ENCODE data around the gene GRIN3B. TPM values are rescaled to one million over a fixed set of nuclear protein-coding genes. Genes with fewer than 3 reads are reported as not detected.
A peak's percentile ranks its signal among the peaks of the same experiment; 100 is the strongest.
"Not testable (repeated sequence)": the region's sequence is repeated elsewhere in the genome, so short reads cannot be mapped to it uniquely, and the experiment has no call there.

The GRIN3B gene
- polyA plus RNA-seq, 2 donors, result 0.01 to 0.04 TPM

DNA sequence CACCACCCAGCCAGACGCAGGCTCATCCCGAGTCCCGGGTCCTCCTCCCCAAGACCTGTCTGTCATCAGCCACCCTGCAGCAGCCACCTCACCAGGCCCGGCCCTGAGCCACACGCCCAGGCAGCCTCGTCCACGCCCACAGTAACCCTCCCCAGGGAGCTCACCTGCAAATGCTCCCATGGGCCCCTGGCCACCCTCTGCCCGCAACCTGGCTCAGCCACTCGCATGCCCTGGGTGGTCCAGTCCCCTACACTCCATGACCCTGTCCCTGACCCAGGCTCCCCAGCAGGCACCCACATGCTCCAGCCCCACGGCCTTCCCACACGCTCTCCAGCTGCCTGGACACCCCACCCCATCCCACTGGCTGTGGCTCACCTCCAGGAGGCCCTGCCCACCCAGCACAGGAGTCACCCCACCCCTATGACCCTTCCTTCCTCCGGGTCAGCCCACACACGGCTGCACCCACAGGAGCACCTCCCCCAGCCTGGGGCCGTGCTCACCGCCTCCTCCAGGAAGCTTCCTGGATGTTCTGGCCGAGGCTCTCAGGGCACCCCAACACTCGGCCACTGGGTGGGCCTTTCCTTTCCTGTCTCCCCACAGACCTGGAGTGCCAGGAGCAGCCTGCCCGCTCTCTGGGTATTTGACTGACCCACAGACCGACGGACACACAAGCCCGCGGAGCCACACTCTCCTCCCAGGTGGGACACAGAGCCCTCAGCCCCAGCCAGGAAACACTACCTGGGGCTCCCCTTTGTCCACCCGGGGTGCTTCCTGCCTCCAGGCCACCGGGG, 17.1 kb downstream of the GRIN3B start:
- H3K27ac ChIP-seq (ENCODE audit: low read depth in 2 of 2, low read length in 1 of 2), result peak overlapping the region; percentile 84 to 98
- H3K9me3 ChIP-seq (ENCODE audit: control insufficient read depth in 2 of 2, insufficient read depth in 1 of 2, low read depth in 1 of 2, low read length in 1 of 2), result peaks cover 0 to 3% of the 10 kb centered on the region in 2 donors
- no peaks in the 10 kb centered on the region for H3K27me3 ChIP-seq (ENCODE audit: control insufficient read depth in 1 of 2, insufficient read depth in 2 of 2, low read length in 2 of 2)
- H3K4me3 ChIP-seq (ENCODE audit: low read depth in 1 of 2, low read length in 2 of 2), result peak overlapping the region; percentile 9 to 23
- H3K4me1 ChIP-seq (ENCODE audit: control insufficient read depth in 2 of 2, insufficient read depth in 2 of 2, low read length in 1 of 2), result peaks cover 38 to 43% of the 10 kb centered on the region in 2 donors
- H3K36me3 ChIP-seq (ENCODE audit: control insufficient read depth in 2 of 2, insufficient read depth in 2 of 2, low read length in 1 of 2), result peaks cover 0 to 29% of the 10 kb centered on the region in 2 donors
- WGBS, 2 donors, result 43 to 47% methylated on average over 24 of the region's 24 CpGs

DNA sequence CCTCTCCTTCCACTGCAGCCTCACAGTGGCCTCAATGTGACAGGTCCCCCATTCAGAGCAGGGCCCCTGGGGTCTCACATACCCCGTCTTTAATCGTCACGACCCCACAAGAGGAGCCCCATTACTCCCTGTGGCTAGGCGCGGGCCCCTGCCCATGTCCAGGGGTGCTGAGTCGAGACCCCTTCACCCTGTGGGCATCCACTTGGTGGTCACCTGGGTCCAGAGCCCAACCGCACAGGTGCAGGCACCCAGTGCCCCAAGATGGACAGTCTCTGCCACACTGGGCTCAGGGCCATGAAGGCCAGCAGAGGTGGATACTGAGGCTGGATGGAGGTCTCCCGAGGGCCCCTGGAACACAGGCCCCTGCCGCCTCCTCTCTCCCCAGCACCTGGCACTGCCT, 17.7 kb downstream of the GRIN3B start:
- WGBS, 2 donors, result 85 to 87% methylated on average over 7 to 9 of the region's 9 CpGs
- Histone ChIP-seq H3K4me1 (ENCODE audit: control insufficient read depth in 2 of 2, insufficient read depth in 2 of 2, low read length in 1 of 2) (peaks cover 38 to 43% of the 10 kb centered on the region in 2 donors), H3K4me3 (ENCODE audit: low read depth in 1 of 2, low read length in 2 of 2) (no peak overlapping the region), H3K27me3 (ENCODE audit: control insufficient read depth in 1 of 2, insufficient read depth in 2 of 2, low read length in 2 of 2) (no peaks in the 10 kb centered on the region), H3K27ac (ENCODE audit: low read depth in 2 of 2, low read length in 1 of 2) (peak overlapping the region; percentile 53 to 98), H3K9me3 (ENCODE audit: control insufficient read depth in 2 of 2, insufficient read depth in 1 of 2, low read depth in 1 of 2, low read length in 1 of 2) (peaks cover 0 to 3% of the 10 kb centered on the region in 2 donors), H3K36me3 (ENCODE audit: control insufficient read depth in 2 of 2, insufficient read depth in 2 of 2, low read length in 1 of 2) (peaks cover 0 to 25% of the 10 kb centered on the region in 2 donors)

DNA sequence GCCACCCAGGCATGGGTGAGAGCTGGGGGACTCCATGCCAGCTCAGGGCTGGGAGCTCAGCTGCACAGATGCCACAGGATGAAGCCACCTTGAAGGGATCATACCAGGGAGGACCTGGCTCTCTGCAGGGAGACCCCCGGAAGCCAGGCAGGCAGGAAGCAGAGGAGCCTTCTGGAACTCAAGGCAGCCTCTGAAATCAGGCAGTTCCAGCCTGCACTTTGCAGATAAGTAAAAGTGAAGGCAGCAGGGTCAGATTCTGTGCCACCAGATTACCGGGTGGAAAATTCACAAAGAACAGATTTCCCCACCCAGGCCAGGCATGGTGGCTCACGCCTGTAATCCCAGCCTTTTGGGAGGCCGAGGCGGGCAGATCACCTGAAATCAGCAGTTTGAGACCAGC, 18.2 kb downstream of the GRIN3B start:
- Histone ChIP-seq H3K27me3 (ENCODE audit: control insufficient read depth in 1 of 2, insufficient read depth in 2 of 2, low read length in 2 of 2) (no peaks in the 10 kb centered on the region), H3K9me3 (ENCODE audit: control insufficient read depth in 2 of 2, insufficient read depth in 1 of 2, low read depth in 1 of 2, low read length in 1 of 2) (peaks cover 0 to 3% of the 10 kb centered on the region in 2 donors), H3K27ac (ENCODE audit: low read depth in 2 of 2, low read length in 1 of 2) (peak overlapping the region in 1 of 2 donors; percentile 98), H3K4me1 (ENCODE audit: control insufficient read depth in 2 of 2, insufficient read depth in 2 of 2, low read length in 1 of 2) (peaks cover 38 to 43% of the 10 kb centered on the region in 2 donors), H3K36me3 (ENCODE audit: control insufficient read depth in 2 of 2, insufficient read depth in 2 of 2, low read length in 1 of 2) (peaks cover 0 to 20% of the 10 kb centered on the region in 2 donors), H3K4me3 (ENCODE audit: low read depth in 1 of 2, low read length in 2 of 2) (no peak overlapping the region)
- WGBS, 2 donors, result 57 to 72% methylated on average over 5 of the region's 5 CpGs

DNA sequence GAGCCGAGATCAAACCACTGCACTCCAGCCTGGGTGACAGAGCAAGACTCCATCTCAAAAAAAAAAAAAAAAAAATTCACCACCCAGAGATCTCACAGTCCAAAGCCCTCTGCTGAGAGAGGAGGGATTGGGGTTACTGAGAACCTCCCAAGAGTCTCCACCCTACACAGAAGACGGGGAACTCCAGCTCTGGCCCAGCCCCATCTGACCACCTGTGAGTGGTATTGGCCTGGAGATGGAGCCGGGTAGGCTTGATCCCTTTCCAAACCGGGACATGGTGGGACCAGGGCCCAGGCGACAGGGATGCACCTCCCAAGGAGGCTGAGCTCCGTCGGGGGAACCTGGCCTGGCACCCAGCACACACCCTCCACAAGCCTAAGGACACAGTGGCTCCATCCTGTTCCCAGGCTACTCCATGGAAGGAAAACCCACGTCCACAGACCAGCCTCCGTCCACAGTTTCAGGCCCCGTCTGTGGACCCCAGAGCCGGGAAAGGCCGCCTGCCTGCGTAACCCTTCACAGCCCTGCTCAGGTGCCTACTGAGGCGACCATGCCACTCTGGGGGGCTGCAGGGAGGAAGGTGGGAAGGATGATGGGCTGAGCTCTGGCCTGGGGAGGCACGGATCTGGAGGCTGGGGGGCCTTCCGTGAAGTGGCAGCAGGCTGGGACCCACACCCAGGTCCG, 18.9 kb downstream of the GRIN3B start:
- H3K4me1 ChIP-seq (ENCODE audit: control insufficient read depth in 2 of 2, insufficient read depth in 2 of 2, low read length in 1 of 2), result peaks cover 38 to 43% of the 10 kb centered on the region in 2 donors
- H3K9me3 ChIP-seq (ENCODE audit: control insufficient read depth in 2 of 2, insufficient read depth in 1 of 2, low read depth in 1 of 2, low read length in 1 of 2), result peaks cover 0 to 3% of the 10 kb centered on the region in 2 donors
- H3K36me3 ChIP-seq (ENCODE audit: control insufficient read depth in 2 of 2, insufficient read depth in 2 of 2, low read length in 1 of 2), result peaks cover 0 to 14% of the 10 kb centered on the region in 2 donors
- H3K27ac ChIP-seq (ENCODE audit: low read depth in 2 of 2, low read length in 1 of 2), result peak overlapping the region in 1 of 2 donors; percentile 98
- H3K4me3 ChIP-seq (ENCODE audit: low read depth in 1 of 2, low read length in 2 of 2), result peak overlapping the region; percentile 66 to 92
- 36 to 37% methylated on average over 15 to 17 of the region's 17 CpGs for WGBS, 2 donors
- no peaks in the 10 kb centered on the region for H3K27me3 ChIP-seq (ENCODE audit: control insufficient read depth in 1 of 2, insufficient read depth in 2 of 2, low read length in 2 of 2)

DNA sequence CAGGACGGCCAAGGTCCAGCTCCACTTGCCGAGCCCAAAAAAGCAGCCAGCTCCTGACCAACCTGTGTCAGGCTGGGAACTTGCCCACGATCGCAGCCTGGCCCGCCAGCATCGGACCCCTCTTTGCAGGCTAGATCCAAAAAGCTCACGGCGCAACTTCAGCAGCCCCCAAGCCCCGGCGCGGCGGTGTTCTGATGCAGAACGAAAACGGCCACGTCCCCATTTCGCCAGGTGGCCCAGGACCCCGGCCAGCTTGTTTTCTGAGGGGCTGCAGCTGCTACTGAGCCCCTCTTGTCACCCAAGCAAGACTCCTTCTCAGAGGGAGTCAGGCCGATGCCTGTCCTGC, 19.4 kb downstream of the GRIN3B start:
- 55 to 58% methylated on average over 16 to 18 of the region's 18 CpGs for WGBS, 2 donors
- Histone ChIP-seq H3K9me3 (ENCODE audit: control insufficient read depth in 2 of 2, insufficient read depth in 1 of 2, low read depth in 1 of 2, low read length in 1 of 2) (peaks cover 0 to 3% of the 10 kb centered on the region in 2 donors), H3K4me3 (ENCODE audit: low read depth in 1 of 2, low read length in 2 of 2) (peak overlapping the region; percentile 66 to 92), H3K27me3 (ENCODE audit: control insufficient read depth in 1 of 2, insufficient read depth in 2 of 2, low read length in 2 of 2) (no peaks in the 10 kb centered on the region), H3K36me3 (ENCODE audit: control insufficient read depth in 2 of 2, insufficient read depth in 2 of 2, low read length in 1 of 2) (peaks cover 0 to 10% of the 10 kb centered on the region in 2 donors), H3K4me1 (ENCODE audit: control insufficient read depth in 2 of 2, insufficient read depth in 2 of 2, low read length in 1 of 2) (peaks cover 38 to 43% of the 10 kb centered on the region in 2 donors), H3K27ac (ENCODE audit: low read depth in 2 of 2, low read length in 1 of 2) (peak overlapping the region; percentile 66 to 98)

DNA sequence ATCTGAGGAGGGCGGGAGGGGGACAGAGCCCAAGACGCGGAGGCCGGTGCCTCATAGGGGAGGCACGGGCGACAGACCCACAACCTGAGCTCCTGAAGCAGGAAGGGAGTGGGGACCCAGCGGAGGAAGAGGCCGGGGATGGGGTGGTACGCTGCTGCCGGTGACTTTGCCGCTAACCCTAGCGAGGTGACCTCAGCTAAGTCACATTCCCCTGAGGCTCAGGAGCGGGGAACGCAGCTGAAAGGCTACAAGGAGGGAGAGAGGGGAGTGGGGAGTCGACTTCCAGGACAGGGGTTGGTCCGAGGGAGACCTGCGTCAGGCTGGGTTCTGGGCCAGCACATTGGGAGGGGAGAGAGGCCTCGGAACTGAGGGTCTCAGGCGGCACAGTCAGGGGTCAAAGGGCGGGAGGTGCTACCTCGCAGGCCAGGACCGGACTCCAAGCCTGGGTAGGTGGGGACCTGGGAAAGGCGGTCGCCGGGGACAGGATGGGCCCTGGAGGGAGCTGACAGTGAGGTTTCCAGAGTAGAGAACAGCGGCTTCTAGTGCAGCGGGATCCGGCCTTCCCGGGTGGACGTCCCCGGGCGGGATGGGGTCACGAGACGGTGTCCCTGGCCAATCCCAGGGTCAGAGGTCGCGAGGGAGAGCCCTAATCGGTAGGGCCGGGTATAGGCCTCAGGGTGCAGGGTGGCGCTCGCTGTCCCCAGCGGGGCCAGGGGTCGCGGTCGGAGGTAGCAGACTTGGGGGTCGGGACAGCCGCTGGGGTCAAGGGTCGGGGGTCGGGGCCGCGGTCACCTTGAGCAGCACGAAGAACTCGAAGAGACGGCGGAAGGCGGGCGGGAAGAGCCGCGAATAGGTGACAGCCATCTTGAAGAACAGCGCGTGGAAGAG, 20.0 kb downstream of the GRIN3B start:
- Histone ChIP-seq H3K4me3 (ENCODE audit: low read depth in 1 of 2, low read length in 2 of 2) (peak overlapping the region; percentile 66 to 92), H3K4me1 (ENCODE audit: control insufficient read depth in 2 of 2, insufficient read depth in 2 of 2, low read length in 1 of 2) (peaks cover 34 to 43% of the 10 kb centered on the region in 2 donors), H3K27ac (ENCODE audit: low read depth in 2 of 2, low read length in 1 of 2) (peak overlapping the region; percentile 84 to 98), H3K9me3 (ENCODE audit: control insufficient read depth in 2 of 2, insufficient read depth in 1 of 2, low read depth in 1 of 2, low read length in 1 of 2) (peaks cover 0 to 3% of the 10 kb centered on the region in 2 donors), H3K36me3 (ENCODE audit: control insufficient read depth in 2 of 2, insufficient read depth in 2 of 2, low read length in 1 of 2) (peaks cover 0 to 10% of the 10 kb centered on the region in 2 donors), H3K27me3 (ENCODE audit: control insufficient read depth in 1 of 2, insufficient read depth in 2 of 2, low read length in 2 of 2) (no peaks in the 10 kb centered on the region)
- WGBS, 2 donors, result 1% methylated on average over 60 of the region's 60 CpGs

DNA sequence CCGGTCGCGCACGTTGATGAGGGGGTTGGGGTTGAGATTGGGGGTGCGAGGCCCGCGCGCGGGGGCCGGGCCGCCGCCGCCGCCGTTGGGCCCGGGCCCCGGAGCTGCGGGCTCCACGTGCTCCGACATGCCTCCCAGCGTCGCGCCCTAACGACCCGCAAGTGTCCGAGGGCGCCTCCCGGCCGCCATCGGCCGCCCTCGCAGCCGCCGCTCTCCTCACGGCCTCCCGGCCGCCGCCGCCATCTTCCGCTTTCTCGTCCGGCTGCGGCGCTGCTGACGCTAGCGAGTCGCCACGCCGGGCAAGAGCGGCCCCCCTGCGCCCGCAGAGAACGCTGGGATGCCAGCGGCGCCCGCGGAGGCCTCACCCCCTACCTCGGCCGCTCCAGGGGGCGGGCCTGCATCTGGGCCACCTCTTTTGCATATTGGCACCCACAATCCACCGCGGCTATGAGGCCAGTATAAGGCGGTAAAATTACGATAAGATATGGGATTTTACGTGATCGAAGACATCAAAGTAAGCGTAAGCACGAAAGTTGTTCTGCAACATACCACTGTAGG, 20.7 kb downstream of the GRIN3B start, which contains the start of gene TMEM259:
Gene TMEM259, minus strand, starts transcription at position 256 of the 558 bp plus-strand sequence. Its CDS starts 127 bp downstream, at position 129.
- 0% methylated on average over 41 to 68 of the region's 68 CpGs for WGBS, 2 donors
- peaks cover 29 to 36% of the 10 kb centered on the region in 2 donors for H3K4me1 ChIP-seq (ENCODE audit: control insufficient read depth in 2 of 2, insufficient read depth in 2 of 2, low read length in 1 of 2)

DNA sequence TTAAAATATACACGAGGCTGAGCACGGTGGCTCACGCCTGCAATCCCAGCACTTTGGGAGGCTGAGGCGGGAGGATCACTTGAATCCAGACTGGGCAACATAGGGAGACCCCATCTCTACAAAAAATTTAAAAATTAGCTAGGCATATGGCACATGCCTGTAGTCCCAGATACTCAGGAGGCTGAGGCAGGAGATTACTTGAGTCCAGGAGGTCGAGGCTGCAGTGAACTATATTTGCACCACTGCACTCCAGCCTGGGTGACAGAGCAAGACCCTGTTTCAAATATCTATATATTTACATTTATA, 23.6 kb downstream of the GRIN3B start:
- H3K4me3 ChIP-seq (ENCODE audit: low read depth in 1 of 2, low read length in 2 of 2); H3K36me3 ChIP-seq (ENCODE audit: control insufficient read depth in 2 of 2, insufficient read depth in 2 of 2, low read length in 1 of 2): not testable (repeated sequence)
- H3K4me1 ChIP-seq (ENCODE audit: control insufficient read depth in 2 of 2, insufficient read depth in 2 of 2, low read length in 1 of 2), result peaks cover 10 to 14% of the 10 kb centered on the region in 2 donors

More for the DNA sequence above, 20.7 kb downstream of the GRIN3B start, which contains the start of gene TMEM259:
- Histone ChIP-seq H3K4me3 (ENCODE audit: low read depth in 1 of 2, low read length in 2 of 2) (peak within 1 kb of the TSS; percentile 66 to 92), H3K36me3 (ENCODE audit: control insufficient read depth in 2 of 2, insufficient read depth in 2 of 2, low read length in 1 of 2) (peaks cover 0 to 10% of the 10 kb centered on the region in 2 donors), H3K9me3 (ENCODE audit: control insufficient read depth in 2 of 2, insufficient read depth in 1 of 2, low read depth in 1 of 2, low read length in 1 of 2) (peaks cover 0 to 3% of the 10 kb centered on the region in 2 donors), H3K27ac (ENCODE audit: low read depth in 2 of 2, low read length in 1 of 2) (peak within 1 kb of the TSS; percentile 84 to 98), H3K27me3 (ENCODE audit: control insufficient read depth in 1 of 2, insufficient read depth in 2 of 2, low read length in 2 of 2) (no peaks in the 10 kb centered on the region)

DNA sequence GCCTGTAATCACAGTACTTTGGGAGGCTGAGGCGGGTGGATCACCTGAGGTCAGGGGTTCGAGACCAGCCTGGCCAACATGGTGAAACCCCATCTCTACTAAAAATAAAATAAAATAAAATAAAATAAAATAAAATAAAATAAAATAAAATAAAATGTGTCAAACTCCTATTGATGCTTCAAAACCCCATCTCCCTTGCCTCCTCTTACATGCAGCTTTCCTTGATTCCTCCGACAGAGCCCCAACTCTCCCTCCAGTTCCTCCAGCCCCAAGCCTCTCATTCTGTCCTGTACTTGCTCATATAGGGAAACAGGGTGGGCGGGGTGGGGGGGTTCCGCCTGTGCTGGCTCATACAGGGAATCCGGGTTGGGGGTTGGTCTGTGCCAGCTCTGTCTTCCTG, 24.9 kb downstream of the GRIN3B start:
- 79 to 84% methylated on average over 6 of the region's 6 CpGs for WGBS, 2 donors
- H3K36me3 ChIP-seq (ENCODE audit: control insufficient read depth in 2 of 2, insufficient read depth in 2 of 2, low read length in 1 of 2); H3K27ac ChIP-seq (ENCODE audit: low read depth in 2 of 2, low read length in 1 of 2); H3K9me3 ChIP-seq (ENCODE audit: control insufficient read depth in 2 of 2, insufficient read depth in 1 of 2, low read depth in 1 of 2, low read length in 1 of 2); H3K4me3 ChIP-seq (ENCODE audit: low read depth in 1 of 2, low read length in 2 of 2); H3K4me1 ChIP-seq (ENCODE audit: control insufficient read depth in 2 of 2, insufficient read depth in 2 of 2, low read length in 1 of 2); H3K27me3 ChIP-seq (ENCODE audit: control insufficient read depth in 1 of 2, insufficient read depth in 2 of 2, low read length in 2 of 2): not testable (repeated sequence)

More for the DNA sequence above, 23.6 kb downstream of the GRIN3B start:
- H3K27me3 ChIP-seq (ENCODE audit: control insufficient read depth in 1 of 2, insufficient read depth in 2 of 2, low read length in 2 of 2); H3K27ac ChIP-seq (ENCODE audit: low read depth in 2 of 2, low read length in 1 of 2); H3K9me3 ChIP-seq (ENCODE audit: control insufficient read depth in 2 of 2, insufficient read depth in 1 of 2, low read depth in 1 of 2, low read length in 1 of 2): not testable (repeated sequence)
- WGBS, 2 donors, result 77 to 79% methylated on average over 5 of the region's 5 CpGs
